Measurements from ENCODE around the gene NCOA1. TPM values are rescaled to one million over a fixed set of nuclear protein-coding genes. Genes with fewer than 3 reads are reported as not detected.
A peak's percentile ranks its signal among the peaks of the same experiment; 100 is the strongest.

The NCOA1 gene
- total RNA-seq, 1 experiment from 2014 or later = 27.5 TPM

DNA sequence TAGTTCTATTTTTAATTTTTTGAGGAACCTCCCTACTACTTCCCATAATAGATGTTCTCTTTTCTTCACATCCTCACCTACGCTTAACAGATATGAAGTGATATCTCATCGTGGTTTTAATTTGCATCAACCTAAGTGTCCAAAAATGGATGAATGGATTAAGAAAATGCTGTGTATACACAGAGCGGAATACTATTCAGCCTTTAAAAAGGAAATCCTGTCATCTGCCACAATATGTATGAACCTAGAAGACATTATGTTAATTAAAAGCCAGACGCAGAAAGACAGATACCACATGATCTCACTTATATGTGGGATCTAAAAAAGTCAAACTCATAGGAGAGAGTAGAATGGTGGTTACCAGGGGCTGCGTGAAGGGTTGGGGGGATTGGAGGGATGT is 189.1 kb downstream of the NCOA1 start:
- intact Hi-C loops (cut with micrococcal nuclease; ENCODE audit: unreplicated experiment) = no loop called here
- TF ChIP-seq, protein P1, sequence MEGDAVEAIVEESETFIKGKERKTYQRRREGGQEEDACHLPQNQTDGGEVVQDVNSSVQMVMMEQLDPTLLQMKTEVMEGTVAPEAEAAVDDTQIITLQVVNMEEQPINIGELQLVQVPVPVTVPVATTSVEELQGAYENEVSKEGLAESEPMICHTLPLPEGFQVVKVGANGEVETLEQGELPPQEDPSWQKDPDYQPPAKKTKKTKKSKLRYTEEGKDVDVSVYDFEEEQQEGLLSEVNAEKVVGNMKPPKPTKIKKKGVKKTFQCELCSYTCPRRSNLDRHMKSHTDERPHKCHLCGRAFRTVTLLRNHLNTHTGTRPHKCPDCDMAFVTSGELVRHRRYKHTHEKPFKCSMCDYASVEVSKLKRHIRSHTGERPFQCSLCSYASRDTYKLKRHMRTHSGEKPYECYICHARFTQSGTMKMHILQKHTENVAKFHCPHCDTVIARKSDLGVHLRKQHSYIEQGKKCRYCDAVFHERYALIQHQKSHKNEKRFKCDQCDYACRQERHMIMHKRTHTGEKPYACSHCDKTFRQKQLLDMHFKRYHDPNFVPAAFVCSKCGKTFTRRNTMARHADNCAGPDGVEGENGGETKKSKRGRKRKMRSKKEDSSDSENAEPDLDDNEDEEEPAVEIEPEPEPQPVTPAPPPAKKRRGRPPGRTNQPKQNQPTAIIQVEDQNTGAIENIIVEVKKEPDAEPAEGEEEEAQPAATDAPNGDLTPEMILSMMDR (conservative IDR thresholded peaks at IDR 0.05; ENCODE audit: low read depth, low read length) = no peak
- TF ChIP-seq EZH2 (IDR thresholded peaks at IDR 0.05; ENCODE audit: borderline replicate concordance, low read depth, low read length, poor library complexity, severe bottlenecking) = no peak
- POLR2A ChIA-PET (ENCODE audit: low non-redundant PET) = no interaction called here

DNA sequence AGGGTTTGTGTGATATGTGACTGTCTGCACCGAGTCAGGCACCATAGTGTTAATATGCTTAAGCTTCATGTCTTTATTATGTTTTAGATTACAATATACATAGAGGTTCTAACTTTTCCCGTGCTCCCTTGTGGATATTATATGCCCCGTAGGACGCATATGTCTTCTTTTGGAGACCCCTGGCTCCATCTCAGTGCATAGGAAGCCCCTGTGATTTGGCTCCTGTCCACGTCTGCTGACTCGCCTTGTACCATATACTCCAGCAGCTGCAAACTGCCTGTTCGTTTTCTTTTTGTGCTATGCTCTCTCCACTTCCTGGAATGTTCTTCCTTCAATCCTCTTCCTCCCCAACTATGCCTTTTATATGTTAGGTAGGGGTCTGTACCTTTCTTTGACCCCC is 191.2 kb downstream of the NCOA1 start:
- POLR2A ChIA-PET (ENCODE audit: low non-redundant PET) = no interaction called here
- CTCF ChIA-PET = no interaction called here
- DNase-seq (ENCODE audit: low spot score) = peak; percentile 7
- no peaks in the 10 kb centered on the region for H3K4me1 ChIP-seq (ENCODE audit: insufficient read depth, low read length, poor library complexity, severe bottlenecking)
- no peak overlapping the region for H3K4me3 ChIP-seq (ENCODE audit: low read depth, low read length, poor library complexity, severe bottlenecking)
- TF ChIP-seq EZH2 (IDR thresholded peaks at IDR 0.05; ENCODE audit: borderline replicate concordance, low read depth, low read length, poor library complexity, severe bottlenecking) = no peak
- TF ChIP-seq, protein P1 (conservative IDR thresholded peaks at IDR 0.05; ENCODE audit: low read depth, low read length) = no peak
- no peaks in the 10 kb centered on the region for H3K27me3 ChIP-seq (replicated peaks; ENCODE audit: insufficient read depth, low read depth, low read length, poor library complexity)
- H3K9me3 ChIP-seq (ENCODE audit: low read depth, low read length, poor library complexity, severe bottlenecking) = no peaks in the 10 kb centered on the region
- intact Hi-C loops (cut with micrococcal nuclease; ENCODE audit: unreplicated experiment) = no loop called here
- H3K27ac ChIP-seq (ENCODE audit: low read depth, low read length, poor library complexity, severe bottlenecking) = no peak overlapping the region
- no TSS peak for BruUV-seq (replicated peaks)
- H3K36me3 ChIP-seq (ENCODE audit: insufficient read depth, low read length, poor library complexity, severe bottlenecking) = no peaks in the 10 kb centered on the region

More for the DNA sequence above, 189.1 kb downstream of the NCOA1 start:
- Histone ChIP-seq H3K4me1 (ENCODE audit: insufficient read depth, low read length, poor library complexity, severe bottlenecking) (no peaks in the 10 kb centered on the region), H3K27me3 (replicated peaks; ENCODE audit: insufficient read depth, low read depth, low read length, poor library complexity) (no peaks in the 10 kb centered on the region), H3K4me3 (ENCODE audit: low read depth, low read length, poor library complexity, severe bottlenecking) (no peak overlapping the region), H3K36me3 (ENCODE audit: insufficient read depth, low read length, poor library complexity, severe bottlenecking) (no peaks in the 10 kb centered on the region), H3K27ac (ENCODE audit: low read depth, low read length, poor library complexity, severe bottlenecking) (no peak overlapping the region), H3K9me3 (ENCODE audit: low read depth, low read length, poor library complexity, severe bottlenecking) (no peaks in the 10 kb centered on the region)
- no peak for DNase-seq (ENCODE audit: low spot score)
- BruUV-seq (replicated peaks) = no TSS peak
- CTCF ChIA-PET = no interaction called here

DNA sequence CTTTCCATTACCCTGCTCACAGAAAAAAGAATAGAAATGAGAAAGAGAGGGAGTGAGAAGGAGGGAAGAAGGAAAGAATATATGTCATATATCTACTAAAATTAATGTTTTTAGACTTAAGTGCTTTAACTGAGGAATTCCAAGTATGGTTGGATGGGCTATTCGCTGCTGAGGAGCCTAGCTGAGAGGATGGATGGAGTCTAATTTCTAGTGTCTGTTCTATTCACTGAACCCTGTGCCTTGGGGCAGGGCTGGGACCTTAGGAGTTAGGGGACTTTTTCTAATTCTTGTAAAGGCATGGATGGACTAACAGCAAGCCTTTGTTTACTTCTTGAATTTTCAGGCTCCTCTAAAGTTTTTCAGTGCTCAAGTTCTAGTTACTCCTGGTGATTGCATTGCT is 192.4 kb downstream of the NCOA1 start:
- BruUV-seq (replicated peaks) = no TSS peak
- Histone ChIP-seq H3K4me1 (ENCODE audit: insufficient read depth, low read length, poor library complexity, severe bottlenecking) (no peaks in the 10 kb centered on the region), H3K27ac (ENCODE audit: low read depth, low read length, poor library complexity, severe bottlenecking) (no peak overlapping the region), H3K9me3 (ENCODE audit: low read depth, low read length, poor library complexity, severe bottlenecking) (no peaks in the 10 kb centered on the region), H3K4me3 (ENCODE audit: low read depth, low read length, poor library complexity, severe bottlenecking) (no peak overlapping the region), H3K36me3 (ENCODE audit: insufficient read depth, low read length, poor library complexity, severe bottlenecking) (no peaks in the 10 kb centered on the region), H3K27me3 (replicated peaks; ENCODE audit: insufficient read depth, low read depth, low read length, poor library complexity) (no peaks in the 10 kb centered on the region)
- intact Hi-C loops (cut with micrococcal nuclease; ENCODE audit: unreplicated experiment) = no loop called here
- no peak for DNase-seq (ENCODE audit: low spot score)
- TF ChIP-seq, protein P1 (conservative IDR thresholded peaks at IDR 0.05; ENCODE audit: low read depth, low read length) = no peak
- no peak for TF ChIP-seq EZH2 (IDR thresholded peaks at IDR 0.05; ENCODE audit: borderline replicate concordance, low read depth, low read length, poor library complexity, severe bottlenecking)
- ChIA-PET CTCF (no interaction called here), POLR2A (ENCODE audit: low non-redundant PET) (no interaction called here)

All from A673 (cell line).